ENCODE results near the gene MED13L. TPM values are rescaled to one million over a fixed set of nuclear protein-coding genes. Genes with fewer than 3 reads are reported as not detected.

MED13L gene
- total RNA-seq, 4 donors from 2014 or later = 173 to 222 (median 192) TPM

DNA sequence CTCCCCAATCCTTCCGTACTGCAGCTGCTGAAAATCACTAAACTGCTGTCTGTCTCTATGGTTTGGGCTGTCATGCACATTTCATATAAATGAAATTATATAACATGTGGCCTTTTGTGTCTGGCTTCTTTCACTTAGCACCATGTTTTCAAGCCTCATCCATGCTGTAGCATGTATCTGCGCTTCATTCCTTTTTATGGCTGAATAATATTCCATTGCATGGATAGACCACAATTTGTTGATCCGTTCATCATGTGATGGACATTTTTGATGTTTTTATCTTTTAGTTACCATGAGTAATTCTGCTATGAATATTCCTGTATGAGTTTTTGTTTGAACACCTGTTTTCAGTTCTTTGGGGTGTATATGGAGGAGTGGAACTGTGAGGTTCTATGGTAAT is 32.6 kb upstream of the MED13L start:
- H3K36me3 ChIP-seq = no peaks in the 10 kb centered on the region
- H3K4me1 ChIP-seq = no peaks in the 10 kb centered on the region
- H3K9me3 ChIP-seq = peaks cover 0 to 5% (median 0%) of the 10 kb centered on the region in 3 donors
- H3K27me3 ChIP-seq = no peaks in the 10 kb centered on the region
- TF ChIP-seq, protein P1, sequence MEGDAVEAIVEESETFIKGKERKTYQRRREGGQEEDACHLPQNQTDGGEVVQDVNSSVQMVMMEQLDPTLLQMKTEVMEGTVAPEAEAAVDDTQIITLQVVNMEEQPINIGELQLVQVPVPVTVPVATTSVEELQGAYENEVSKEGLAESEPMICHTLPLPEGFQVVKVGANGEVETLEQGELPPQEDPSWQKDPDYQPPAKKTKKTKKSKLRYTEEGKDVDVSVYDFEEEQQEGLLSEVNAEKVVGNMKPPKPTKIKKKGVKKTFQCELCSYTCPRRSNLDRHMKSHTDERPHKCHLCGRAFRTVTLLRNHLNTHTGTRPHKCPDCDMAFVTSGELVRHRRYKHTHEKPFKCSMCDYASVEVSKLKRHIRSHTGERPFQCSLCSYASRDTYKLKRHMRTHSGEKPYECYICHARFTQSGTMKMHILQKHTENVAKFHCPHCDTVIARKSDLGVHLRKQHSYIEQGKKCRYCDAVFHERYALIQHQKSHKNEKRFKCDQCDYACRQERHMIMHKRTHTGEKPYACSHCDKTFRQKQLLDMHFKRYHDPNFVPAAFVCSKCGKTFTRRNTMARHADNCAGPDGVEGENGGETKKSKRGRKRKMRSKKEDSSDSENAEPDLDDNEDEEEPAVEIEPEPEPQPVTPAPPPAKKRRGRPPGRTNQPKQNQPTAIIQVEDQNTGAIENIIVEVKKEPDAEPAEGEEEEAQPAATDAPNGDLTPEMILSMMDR (IDR thresholded peaks at IDR 0.05) = no peak
- no peak for ATAC-seq
- no peak overlapping the region for H3K27ac ChIP-seq
- no peak overlapping the region for H3K4me3 ChIP-seq
- WGBS, 2 donors (ENCODE audit: low coverage in 1 of 2) = 80 to 81% methylated on average over 3 of the region's 3 CpGs

DNA sequence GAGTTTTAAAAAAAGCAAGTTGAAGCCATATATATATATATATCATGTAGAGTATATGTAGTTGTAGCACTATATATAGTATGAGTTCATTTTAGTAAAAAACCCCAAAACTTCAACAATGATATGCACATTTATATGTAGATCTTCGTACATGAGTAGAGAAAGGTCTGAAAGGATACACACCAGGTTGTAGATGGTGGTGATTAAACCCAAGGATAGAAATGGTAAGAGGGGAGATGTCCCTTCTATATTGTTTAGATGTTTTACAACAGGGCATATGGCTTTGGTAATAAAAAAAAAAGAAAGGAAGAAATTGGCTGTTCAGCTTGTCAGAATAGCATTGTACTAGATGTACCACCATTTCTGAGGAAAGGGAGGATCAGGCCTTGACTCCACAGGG is 31.9 kb upstream of the MED13L start:
- Histone ChIP-seq H3K36me3 (no peaks in the 10 kb centered on the region), H3K4me1 (no peaks in the 10 kb centered on the region), H3K27ac (no peak overlapping the region), H3K27me3 (no peaks in the 10 kb centered on the region), H3K9me3 (peaks cover 0 to 5% (median 0%) of the 10 kb centered on the region in 3 donors), H3K4me3 (no peak overlapping the region)
- 88 to 100% methylated on average over 1 of the region's 1 CpG for WGBS, 2 donors (ENCODE audit: low coverage in 1 of 2)
- TF ChIP-seq POLR2A (IDR thresholded peaks at IDR 0.05) = no peak
- no peak for ATAC-seq

DNA sequence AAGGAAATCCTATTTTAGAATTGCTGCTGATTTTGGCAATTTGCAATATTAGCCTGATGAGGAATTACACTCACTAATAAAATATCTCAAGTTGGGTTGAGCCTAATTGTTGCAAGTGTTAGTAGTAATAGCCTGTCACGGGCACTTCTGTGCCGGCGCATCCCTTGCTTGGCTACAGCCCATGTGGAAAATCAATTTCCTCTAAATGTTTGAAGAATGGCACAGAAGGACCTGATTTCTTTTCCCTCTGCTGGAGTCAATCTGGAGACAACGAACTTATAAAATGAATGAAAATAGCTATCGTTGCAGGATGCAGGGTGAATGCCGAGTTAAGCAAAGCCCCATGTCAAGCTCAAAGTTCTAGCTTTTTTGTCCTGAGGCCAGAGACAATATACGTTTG is 31.2 kb upstream of the MED13L start:
- WGBS, 2 donors (ENCODE audit: low coverage in 1 of 2) = 71 to 84% methylated on average over 7 of the region's 7 CpGs
- H3K27me3 ChIP-seq = no peaks in the 10 kb centered on the region
- H3K4me1 ChIP-seq = peaks cover 0 to 3% (median 0%) of the 10 kb centered on the region in 3 donors
- H3K27ac ChIP-seq = no peak overlapping the region
- H3K9me3 ChIP-seq = peaks cover 0 to 5% (median 0%) of the 10 kb centered on the region in 3 donors
- no peaks in the 10 kb centered on the region for H3K36me3 ChIP-seq
- no peak for TF ChIP-seq POLR2A (IDR thresholded peaks at IDR 0.05)
- no peak for TF ChIP-seq EP300 (IDR thresholded peaks at IDR 0.05)
- TF ChIP-seq, protein P1 (IDR thresholded peaks at IDR 0.05) = no peak
- TF ChIP-seq POLR2AphosphoS5 (IDR thresholded peaks at IDR 0.05) = no peak
- no peak for ATAC-seq
- no peak overlapping the region for H3K4me3 ChIP-seq

DNA sequence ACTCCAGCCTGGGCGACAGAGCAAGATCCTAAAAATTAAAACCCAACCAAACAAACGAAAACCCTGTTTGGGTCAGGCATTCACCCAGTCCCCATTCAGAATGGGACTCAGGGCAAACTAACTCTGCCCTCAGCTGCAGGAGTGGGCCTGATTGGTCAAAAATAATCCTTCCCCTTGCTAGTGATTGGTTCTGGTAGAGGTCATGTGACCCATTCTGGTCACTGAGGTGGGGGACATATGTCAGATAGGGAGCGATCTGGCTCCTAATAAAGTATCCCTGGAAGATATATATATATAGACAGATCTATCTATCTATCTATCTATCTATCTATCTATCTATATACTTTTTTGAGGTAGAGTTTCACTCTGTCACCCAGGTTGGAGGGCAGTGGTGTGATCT is 29.5 kb upstream of the MED13L start:
- H3K4me3 ChIP-seq = no peak overlapping the region
- H3K27ac ChIP-seq = no peak overlapping the region
- WGBS, 2 donors (ENCODE audit: low coverage in 1 of 2) = 88 to 100% methylated on average over 1 to 3 of the region's 3 CpGs
- no peaks in the 10 kb centered on the region for H3K36me3 ChIP-seq
- peaks cover 0 to 5% (median 0%) of the 10 kb centered on the region in 3 donors for H3K9me3 ChIP-seq
- H3K4me1 ChIP-seq = peaks cover 0 to 18% (median 0%) of the 10 kb centered on the region in 3 donors
- ATAC-seq = no peak
- no peaks in the 10 kb centered on the region for H3K27me3 ChIP-seq
- TF ChIP-seq POLR2A (IDR thresholded peaks at IDR 0.05) (no peak), EP300 (IDR thresholded peaks at IDR 0.05) (no peak), POLR2AphosphoS5 (IDR thresholded peaks at IDR 0.05) (no peak)
- TF ChIP-seq, protein P1 (IDR thresholded peaks at IDR 0.05) = no peak

DNA sequence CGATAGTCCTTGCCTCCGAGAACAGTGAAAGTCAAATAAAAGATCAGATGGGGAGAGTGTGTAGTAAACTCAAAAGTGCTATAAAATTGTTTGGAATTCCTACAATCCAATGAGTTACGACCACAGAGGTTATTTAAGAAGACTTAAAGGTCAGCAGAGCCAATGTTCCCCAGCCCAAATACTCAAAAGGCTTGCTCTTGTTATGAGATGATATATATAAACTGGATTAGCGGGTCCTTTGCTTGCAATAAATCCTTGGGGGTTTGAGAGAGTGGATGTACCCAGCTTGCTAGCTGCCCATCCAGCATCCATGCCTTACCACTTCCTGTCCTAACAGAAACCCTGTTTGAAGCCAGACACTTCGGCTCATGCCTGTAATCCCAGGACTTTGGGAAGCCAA is 29.0 kb upstream of the MED13L start:
- no peak overlapping the region for H3K27ac ChIP-seq
- no peak overlapping the region for H3K4me3 ChIP-seq
- peaks cover 0 to 20% (median 0%) of the 10 kb centered on the region in 3 donors for H3K4me1 ChIP-seq
- WGBS, 2 donors (ENCODE audit: low coverage in 1 of 2) = 88 to 98% methylated on average over 3 to 4 of the region's 5 CpGs
- H3K9me3 ChIP-seq = peaks cover 0 to 5% (median 0%) of the 10 kb centered on the region in 3 donors
- no peak for ATAC-seq
- H3K27me3 ChIP-seq = no peaks in the 10 kb centered on the region
- H3K36me3 ChIP-seq = no peaks in the 10 kb centered on the region
- TF ChIP-seq, protein P1 (IDR thresholded peaks at IDR 0.05) = no peak
- TF ChIP-seq POLR2A (IDR thresholded peaks at IDR 0.05) (no peak), EP300 (IDR thresholded peaks at IDR 0.05) (no peak), POLR2AphosphoS5 (IDR thresholded peaks at IDR 0.05) (no peak)
